NCI-H2196 treated with DMSO at 0.1 percent for 48 hours (cell line): ENCODE results near the gene HIRIP3.
"Not testable (repeated sequence)": the region's sequence is repeated elsewhere in the genome, so short reads cannot be mapped to it uniquely, and the experiment has no call there.

Experiments
- DNase-seq: peaks from one replicate; lab custom pipeline; 2025; ENCODE audit not compliant: unreplicated experiment; lab: John Stamatoyannopoulos, UW

HIRIP3 gene

GRCh38 chr16:29961479-29962343, 33.7 kb downstream of the HIRIP3 start, which contains the start of gene TMEM219:
Gene TMEM219, plus strand, starts transcription at chr16:29962079. Its CDS starts 1,065 bp downstream, at chr16:29963144.
- peak; percentile 70 for DNase-seq

- no peak for DNase-seq
These were observed 34.3 kb downstream of the HIRIP3 start for GRCh38 chr16:29961127-29961478.

- not testable (repeated sequence) for DNase-seq
These were observed 35.6 kb downstream of the HIRIP3 start for GRCh38 chr16:29959821-29960220.

- no peak for DNase-seq
These were observed 36.1 kb downstream of the HIRIP3 start for GRCh38 chr16:29959293-29959692.

GRCh38 chr16:29958756-29959155, 36.7 kb downstream of the HIRIP3 start:
- no peak for DNase-seq

- DNase-seq, result no peak
These were observed 43.6 kb downstream of the HIRIP3 start for GRCh38 chr16:29951625-29952365.

- no peak for DNase-seq
These were observed 44.5 kb downstream of the HIRIP3 start for GRCh38 chr16:29950806-29951461.

- DNase-seq, result no peak
These were observed 47.5 kb downstream of the HIRIP3 start for GRCh38 chr16:29947897-29948296.

- DNase-seq, result peak; percentile 23
These were observed 51.3 kb downstream of the HIRIP3 start for GRCh38 chr16:29943846-29944799.
